ENCODE data around the gene EHD2. TPM values are rescaled to one million over a fixed set of nuclear protein-coding genes. Genes with fewer than 3 reads are reported as not detected.

Gene EHD2
- total RNA-seq, 1 experiment from 2014 or later, result 2.9 TPM

GRCh38 chr19:47691090-47691489 lies 22.1 kb upstream of the EHD2 start:
- no peaks in the 10 kb centered on the region for H3K9me3 ChIP-seq (ENCODE audit: low read depth, low read length, poor library complexity, severe bottlenecking)
- ChIA-PET CTCF (no interaction called here), POLR2A (ENCODE audit: low non-redundant PET) (no interaction called here)
- peaks cover 3% of the 10 kb centered on the region for H3K36me3 ChIP-seq (ENCODE audit: insufficient read depth, low read length, poor library complexity, severe bottlenecking)
- BruUV-seq (replicated peaks), result no TSS peak
- intact Hi-C loops (cut with micrococcal nuclease; ENCODE audit: unreplicated experiment), result loop anchor here (10.0 kb wide), 1 partner anchor 176 kb away; the partner anchor contains the start of gene NAPA
- H3K27me3 ChIP-seq (replicated peaks; ENCODE audit: insufficient read depth, low read depth, low read length, poor library complexity), result no peaks in the 10 kb centered on the region
- H3K4me1 ChIP-seq (ENCODE audit: insufficient read depth, low read length, poor library complexity, severe bottlenecking), result no peaks in the 10 kb centered on the region
- TF ChIP-seq CTCF (conservative IDR thresholded peaks at IDR 0.05; ENCODE audit: low read depth, low read length), result no peak
- no peak for TF ChIP-seq EZH2 (IDR thresholded peaks at IDR 0.05; ENCODE audit: borderline replicate concordance, low read depth, low read length, poor library complexity, severe bottlenecking)
- no peak overlapping the region for H3K27ac ChIP-seq (ENCODE audit: low read depth, low read length, poor library complexity, severe bottlenecking)
- DNase-seq (ENCODE audit: low spot score), result no peak
- no peak overlapping the region for H3K4me3 ChIP-seq (ENCODE audit: low read depth, low read length, poor library complexity, severe bottlenecking)

GRCh38 chr19:47691782-47692181 lies 21.4 kb upstream of the EHD2 start:
- H3K4me1 ChIP-seq (ENCODE audit: insufficient read depth, low read length, poor library complexity, severe bottlenecking), result no peaks in the 10 kb centered on the region
- peaks cover 3% of the 10 kb centered on the region for H3K36me3 ChIP-seq (ENCODE audit: insufficient read depth, low read length, poor library complexity, severe bottlenecking)
- H3K9me3 ChIP-seq (ENCODE audit: low read depth, low read length, poor library complexity, severe bottlenecking), result no peaks in the 10 kb centered on the region
- no peak overlapping the region for H3K4me3 ChIP-seq (ENCODE audit: low read depth, low read length, poor library complexity, severe bottlenecking)
- no peak overlapping the region for H3K27ac ChIP-seq (ENCODE audit: low read depth, low read length, poor library complexity, severe bottlenecking)
- TF ChIP-seq EZH2 (IDR thresholded peaks at IDR 0.05; ENCODE audit: borderline replicate concordance, low read depth, low read length, poor library complexity, severe bottlenecking), result no peak
- no peak for TF ChIP-seq CTCF (conservative IDR thresholded peaks at IDR 0.05; ENCODE audit: low read depth, low read length)
- H3K27me3 ChIP-seq (replicated peaks; ENCODE audit: insufficient read depth, low read depth, low read length, poor library complexity), result no peaks in the 10 kb centered on the region
- no TSS peak for BruUV-seq (replicated peaks)
- POLR2A ChIA-PET (ENCODE audit: low non-redundant PET), result no interaction called here
- intact Hi-C loops (cut with micrococcal nuclease; ENCODE audit: unreplicated experiment), result loop anchor here (10.0 kb wide), 1 partner anchor 177 kb away; the partner anchor contains the start of gene NAPA
- CTCF ChIA-PET, result no interaction called here
- no peak for DNase-seq (ENCODE audit: low spot score)

- intact Hi-C loops (cut with micrococcal nuclease; ENCODE audit: unreplicated experiment), result loop anchor here (10.0 kb wide), 1 partner anchor 179 kb away; the partner anchor contains the start of gene NAPA
- Histone ChIP-seq H3K36me3 (ENCODE audit: insufficient read depth, low read length, poor library complexity, severe bottlenecking) (peaks cover 7% of the 10 kb centered on the region), H3K4me3 (ENCODE audit: low read depth, low read length, poor library complexity, severe bottlenecking) (no peak overlapping the region), H3K9me3 (ENCODE audit: low read depth, low read length, poor library complexity, severe bottlenecking) (no peaks in the 10 kb centered on the region), H3K27me3 (replicated peaks; ENCODE audit: insufficient read depth, low read depth, low read length, poor library complexity) (no peaks in the 10 kb centered on the region), H3K4me1 (ENCODE audit: insufficient read depth, low read length, poor library complexity, severe bottlenecking) (no peaks in the 10 kb centered on the region), H3K27ac (ENCODE audit: low read depth, low read length, poor library complexity, severe bottlenecking) (no peak overlapping the region)
- ChIA-PET POLR2A (ENCODE audit: low non-redundant PET) (no interaction called here), CTCF (no interaction called here)
- BruUV-seq (replicated peaks), result no TSS peak
- TF ChIP-seq EZH2 (IDR thresholded peaks at IDR 0.05; ENCODE audit: borderline replicate concordance, low read depth, low read length, poor library complexity, severe bottlenecking) (no peak), CTCF (conservative IDR thresholded peaks at IDR 0.05; ENCODE audit: low read depth, low read length) (no peak)
- no peak for DNase-seq (ENCODE audit: low spot score)
Observed at GRCh38 chr19:47693489-47693888, 19.7 kb upstream of the EHD2 start.

Data from A673 (cell line).